Stimulated activated CD4-positive, alpha-beta T cell treated with anti-CD3 and anti-CD28 coated beads, Interleukin-4, amount 100 ng/mL, for 1 hour (primary cell): ENCODE measurements around the gene TKFC.

Experiments
- DNase-seq: peaks from one replicate; pipeline ENCODE4 v3.0.0-alpha.2; 2020

The TKFC gene

GRCh38 chr11:61345954-61346843 is 13.2 kb downstream of the TKFC start:
- no peak for DNase-seq

GRCh38 chr11:61347916-61348461 is 15.0 kb downstream of the TKFC start:
- no peak for DNase-seq

- no peak for DNase-seq
These were observed 16.2 kb downstream of the TKFC start for GRCh38 chr11:61349189-61349751.

- no peak for DNase-seq
These were observed 16.9 kb downstream of the TKFC start for GRCh38 chr11:61349916-61350315.

GRCh38 chr11:61350336-61350735 is 17.3 kb downstream of the TKFC start:
- no peak for DNase-seq

GRCh38 chr11:61350803-61351202 is 17.8 kb downstream of the TKFC start:
- no peak for DNase-seq

GRCh38 chr11:61352038-61352437 is 19.0 kb downstream of the TKFC start:
- DNase-seq: no peak

GRCh38 chr11:61353131-61354067 is 20.4 kb downstream of the TKFC start:
- no peak for DNase-seq

- DNase-seq: no peak
These were observed 21.2 kb downstream of the TKFC start for GRCh38 chr11:61354208-61354607.

- DNase-seq: no peak
These were observed 23.7 kb downstream of the TKFC start for GRCh38 chr11:61356706-61357105.

- DNase-seq: no peak
These were observed 24.3 kb downstream of the TKFC start for GRCh38 chr11:61357233-61357893.

- DNase-seq: no peak
These were observed 24.8 kb downstream of the TKFC start for GRCh38 chr11:61357894-61358239.

GRCh38 chr11:61358566-61358965 is 25.5 kb downstream of the TKFC start:
- DNase-seq: no peak

- no peak for DNase-seq
These were observed 26.5 kb downstream of the TKFC start for GRCh38 chr11:61359516-61359915.

- no peak for DNase-seq
These were observed 28.3 kb downstream of the TKFC start for GRCh38 chr11:61361237-61361740.

GRCh38 chr11:61361741-61362541 is 28.9 kb downstream of the TKFC start, which contains the start of the genes CYB561A3 and TMEM138:
Gene CYB561A3 (minus strand): TSS chr11:61361882. CDS start chr11:61356713, 5,169 bp downstream.
Gene TMEM138 (plus strand): TSS chr11:61362374. CDS start chr11:61364391, 2,017 bp downstream.
- peak; percentile 87 for DNase-seq

GRCh38 chr11:61362542-61362875 is 29.5 kb downstream of the TKFC start:
- DNase-seq: peak; percentile 23

GRCh38 chr11:61364012-61364675 is 31.1 kb downstream of the TKFC start:
- no peak for DNase-seq

GRCh38 chr11:61367406-61367805 is 34.4 kb downstream of the TKFC start:
- DNase-seq: no peak

- no peak for DNase-seq
These were observed 35.6 kb downstream of the TKFC start for GRCh38 chr11:61368646-61369045.
